Ascending aorta (tissue), 2 donors: ENCODE measurements around the gene ISLR2. TPM values are rescaled to one million over a fixed set of nuclear protein-coding genes. Genes with fewer than 3 reads are reported as not detected.

Experiments
- DNase-seq, 2 donors: peaks; one replicate each; pipeline ENCODE4 v3.0.0-alpha.2; 2019; ENCODE audit warnings: low spot score in 2 of 2
- H3K27ac ChIP-seq, 2 donors: fragments of 200-600 bp; sonication (generic); one replicate each; pipeline ENCODE4 v1.5.1; 2016 to 2017; ENCODE audit warnings: mild to moderate bottlenecking in 1 of 2
- H3K27me3 ChIP-seq: fragments of 200-600 bp; sonication (generic); one replicate; pipeline ENCODE4 v1.5.1; 2017
- H3K36me3 ChIP-seq, 2 donors: fragments of 200-600 bp; sonication (generic); one replicate each; pipeline ENCODE4 v1.5.1; 2016
- H3K4me1 ChIP-seq, 2 donors: fragments of 200-600 bp; sonication (generic); one replicate each; pipeline ENCODE4 v1.5.1; 2016 to 2017; ENCODE audit warnings: mild to moderate bottlenecking in 1 of 2
- H3K4me3 ChIP-seq, 2 donors: fragments of 200-600 bp; sonication (generic); one replicate each; pipeline ENCODE4 v1.5.1; 2016 to 2017; ENCODE audit warnings: mild to moderate bottlenecking in 1 of 2
- H3K9me3 ChIP-seq, 2 donors: fragments of 200-600 bp; sonication (generic); one replicate each; pipeline ENCODE4 v1.5.1; 2016
- CTCF ChIP-seq, 3 experiments: fragments of 200-600 bp in 2 of 3; fragments of 450-650 bp in 1 of 3; sonication (generic) in 2 of 3; IDR thresholded peaks; one replicate each; pipeline ENCODE4 v1.5.1; 2016 to 2019; ENCODE audit warnings: antibody characterized with exemption in 3 of 3, mild to moderate bottlenecking in 1 of 3, moderate library complexity in 1 of 3
- intact Hi-C: fragments of 100-400 bp; cut with DNase I; formaldehyde crosslinking; loops from one replicate; pipeline ENCODE4 v1.15.1; 2023
- total RNA-seq: library from RNA; depleted of rRNA; stranded (reverse); fragments of >200 nt; gene quantifications from one replicate; pipeline ENCODE4 v1.1.0, GENCODE V29; 2016

The ISLR2 gene
- total RNA-seq, 1 donor from 2014 or later = 0.64 TPM

GRCh38 chr15:74109713-74110112, 20.7 kb upstream of the ISLR2 start:
- intact Hi-C loops = no loop called here
- H3K27me3 ChIP-seq = no peaks in the 10 kb centered on the region
- H3K4me3 ChIP-seq = no peak overlapping the region
- DNase-seq = no peak
- no peak overlapping the region for H3K27ac ChIP-seq
- H3K9me3 ChIP-seq = no peaks in the 10 kb centered on the region
- no peaks in the 10 kb centered on the region for H3K4me1 ChIP-seq
- TF ChIP-seq CTCF (IDR thresholded peaks at IDR 0.05) = no peak
- H3K36me3 ChIP-seq = no peaks in the 10 kb centered on the region

GRCh38 chr15:74120426-74120825, 10.0 kb upstream of the ISLR2 start:
- no peaks in the 10 kb centered on the region for H3K36me3 ChIP-seq
- peak in 1 of 2 donors; percentile 7 for DNase-seq
- no peak for TF ChIP-seq CTCF (IDR thresholded peaks at IDR 0.05)
- no peak overlapping the region for H3K27ac ChIP-seq
- no peaks in the 10 kb centered on the region for H3K27me3 ChIP-seq
- no peaks in the 10 kb centered on the region for H3K9me3 ChIP-seq
- H3K4me3 ChIP-seq = no peak overlapping the region
- intact Hi-C loops = loop anchor here (10.0 kb wide), 1 partner anchor 1154 kb away; no protein-coding TSS in a partner anchor
- no peaks in the 10 kb centered on the region for H3K4me1 ChIP-seq

GRCh38 chr15:74121039-74121438, 9.3 kb upstream of the ISLR2 start:
- Histone ChIP-seq H3K36me3 (no peaks in the 10 kb centered on the region), H3K4me1 (no peaks in the 10 kb centered on the region), H3K27ac (no peak overlapping the region), H3K27me3 (no peaks in the 10 kb centered on the region), H3K9me3 (no peaks in the 10 kb centered on the region), H3K4me3 (no peak overlapping the region)
- peak in 1 of 2 donors; percentile 27 for DNase-seq
- no peak for TF ChIP-seq CTCF (IDR thresholded peaks at IDR 0.05)
- intact Hi-C loops = loop anchor here (10.0 kb wide), 1 partner anchor 1154 kb away; no protein-coding TSS in a partner anchor

- intact Hi-C loops = loop anchor here (10.0 kb wide), 1 partner anchor 1153 kb away; no protein-coding TSS in a partner anchor
- Histone ChIP-seq H3K27me3 (no peaks in the 10 kb centered on the region), H3K9me3 (no peaks in the 10 kb centered on the region), H3K36me3 (no peaks in the 10 kb centered on the region), H3K4me1 (no peaks in the 10 kb centered on the region), H3K4me3 (no peak overlapping the region), H3K27ac (no peak overlapping the region)
- TF ChIP-seq CTCF (IDR thresholded peaks at IDR 0.05) = no peak
- peak in 1 of 2 donors; percentile 53 for DNase-seq
Measured at GRCh38 chr15:74121858-74122257, 8.5 kb upstream of the ISLR2 start.

GRCh38 chr15:74122403-74123130, 7.8 kb upstream of the ISLR2 start:
- no peaks in the 10 kb centered on the region for H3K27me3 ChIP-seq
- H3K9me3 ChIP-seq = no peaks in the 10 kb centered on the region
- no peaks in the 10 kb centered on the region for H3K36me3 ChIP-seq
- no peak overlapping the region for H3K27ac ChIP-seq
- DNase-seq = no peak
- H3K4me3 ChIP-seq = no peak overlapping the region
- intact Hi-C loops = loop anchor here (10.0 kb wide), 1 partner anchor 1152 kb away; no protein-coding TSS in a partner anchor
- TF ChIP-seq CTCF (IDR thresholded peaks at IDR 0.05) = no peak
- no peaks in the 10 kb centered on the region for H3K4me1 ChIP-seq
